ENCODE data around the gene BMERB1.
"Not testable (repeated sequence)": the region's sequence is repeated elsewhere in the genome, so short reads cannot be mapped to it uniquely, and the experiment has no call there.

BMERB1 gene

DNA sequence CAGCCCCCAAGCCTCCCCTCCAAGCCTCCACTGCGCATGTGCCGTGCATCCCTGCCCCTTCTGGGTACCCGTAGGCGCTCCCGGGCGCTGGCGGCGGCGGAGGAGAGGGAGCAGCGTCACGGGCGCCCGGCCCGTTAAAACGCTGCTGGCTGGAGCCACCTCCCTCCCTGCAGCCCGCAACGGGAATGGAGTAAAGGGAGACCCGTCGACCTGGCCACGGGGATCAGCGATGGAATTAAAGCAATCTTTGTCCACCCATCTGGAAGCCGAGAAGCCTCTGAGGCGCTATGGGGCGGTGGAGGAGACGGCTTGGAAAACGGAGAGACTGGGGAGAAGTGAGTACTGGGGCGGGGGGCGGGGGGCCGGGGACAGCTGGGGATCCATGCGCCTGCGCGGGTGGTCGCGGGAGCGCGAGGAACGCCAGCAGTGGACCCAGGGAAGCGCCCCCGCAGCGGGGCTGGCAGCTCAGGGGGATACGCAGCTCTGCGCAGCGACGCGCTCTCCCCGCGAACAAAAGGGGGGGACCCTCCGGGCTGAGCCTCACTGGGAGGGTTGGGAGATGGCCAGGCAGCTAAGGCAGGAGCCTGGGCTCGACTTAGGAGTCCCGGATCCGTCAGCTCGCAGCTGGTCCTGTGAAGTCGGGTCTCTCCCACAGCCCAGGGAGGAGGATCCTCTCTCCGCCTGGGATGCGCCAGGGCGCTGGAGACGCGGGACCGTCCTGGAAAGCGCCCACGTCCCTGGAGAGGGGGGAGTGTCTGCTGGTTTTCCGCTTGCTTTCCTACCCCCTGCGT is at the start of gene BMERB1:
TSS of gene BMERB1 (plus strand) at position 164 of the 791 bp plus-strand sequence. CDS start at position 230, 66 bp downstream.
- DNase-seq (ENCODE audit: low read depth in 2 of 2) = peak in 1 of 2 donors; percentile 25

DNA sequence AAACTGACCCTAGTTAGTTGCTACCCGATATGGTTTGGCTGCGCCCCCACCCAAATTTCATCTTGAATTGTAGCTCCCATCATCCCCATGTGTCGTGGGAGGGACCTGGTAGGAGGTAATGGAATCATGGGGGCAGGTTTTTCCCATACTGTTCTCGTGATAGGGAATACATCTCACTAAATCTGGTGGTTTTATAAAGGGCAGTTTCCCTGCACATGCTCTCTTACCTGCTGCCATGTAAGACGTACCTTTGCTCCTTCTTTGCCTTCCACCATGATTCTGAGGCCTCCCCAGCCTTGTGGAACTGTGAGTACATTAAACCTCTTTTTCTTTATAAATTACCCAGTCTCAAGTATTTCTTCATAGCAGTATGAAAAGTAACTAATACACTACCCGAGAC is 46.3 kb upstream of the BMERB1 start:
- not testable (repeated sequence) for DNase-seq (ENCODE audit: low read depth in 2 of 2)

- DNase-seq (ENCODE audit: low read depth in 2 of 2) = not testable (repeated sequence)
These were observed 44.5 kb upstream of the BMERB1 start for GRCh38 chr16:15389916-15390315.

DNA sequence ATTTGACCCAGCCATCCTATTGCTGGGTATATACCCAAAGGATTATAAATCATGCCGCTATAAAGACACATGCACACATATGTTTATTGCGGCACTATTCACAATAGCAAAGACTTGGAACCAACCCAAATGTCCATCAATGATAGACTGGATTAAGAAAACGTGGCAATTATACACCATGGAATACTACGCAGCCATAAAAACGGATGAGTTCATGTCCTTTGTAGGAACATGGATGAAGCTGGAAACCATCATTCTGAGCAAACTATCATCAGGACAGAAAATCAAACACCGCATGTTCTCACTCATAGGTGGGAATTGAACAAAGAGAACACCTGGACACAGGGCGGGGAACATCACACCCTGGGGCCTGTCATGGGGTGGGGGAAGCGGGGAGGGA is 41.4 kb upstream of the BMERB1 start:
- DNase-seq (ENCODE audit: low read depth in 2 of 2) = not testable (repeated sequence)

GRCh38 chr16:15395631-15396508 is 38.5 kb upstream of the BMERB1 start, which contains the start of gene MPV17L:
Gene MPV17L, plus strand, starts transcription at chr16:15395754. Its CDS starts 144 bp downstream, at chr16:15395898.
- not testable (repeated sequence) for DNase-seq (ENCODE audit: low read depth in 2 of 2)

GRCh38 chr16:15396509-15396829 is 37.9 kb upstream of the BMERB1 start:
- not testable (repeated sequence) for DNase-seq (ENCODE audit: low read depth in 2 of 2)

- DNase-seq (ENCODE audit: low read depth in 2 of 2) = no peak
These were observed 37.3 kb upstream of the BMERB1 start for GRCh38 chr16:15396948-15397594.

GRCh38 chr16:15398618-15399316 is 35.6 kb upstream of the BMERB1 start:
- no peak for DNase-seq (ENCODE audit: low read depth in 2 of 2)

GRCh38 chr16:15399317-15399716 is 35.1 kb upstream of the BMERB1 start:
- no peak for DNase-seq (ENCODE audit: low read depth in 2 of 2)

DNA sequence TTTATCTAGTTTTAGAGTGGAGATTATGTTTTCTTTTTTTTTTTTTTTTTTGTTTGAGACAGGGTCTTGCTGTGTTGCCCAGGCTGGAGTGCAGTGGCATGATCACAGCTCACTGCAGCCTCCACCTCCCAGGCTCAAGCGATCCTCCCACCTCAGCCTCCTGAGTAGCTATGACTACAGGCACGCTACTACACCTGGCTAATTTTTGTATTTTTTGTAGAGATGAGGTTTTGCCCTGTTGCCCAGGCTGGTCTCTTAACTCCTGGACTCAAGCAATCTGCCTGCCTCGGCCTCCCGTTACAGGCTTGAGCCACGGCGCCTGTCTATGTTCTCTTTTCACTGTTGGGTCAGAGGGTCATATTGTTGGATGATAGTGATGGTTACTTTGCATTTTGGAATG is 34.1 kb upstream of the BMERB1 start:
- not testable (repeated sequence) for DNase-seq (ENCODE audit: low read depth in 2 of 2)

DNA sequence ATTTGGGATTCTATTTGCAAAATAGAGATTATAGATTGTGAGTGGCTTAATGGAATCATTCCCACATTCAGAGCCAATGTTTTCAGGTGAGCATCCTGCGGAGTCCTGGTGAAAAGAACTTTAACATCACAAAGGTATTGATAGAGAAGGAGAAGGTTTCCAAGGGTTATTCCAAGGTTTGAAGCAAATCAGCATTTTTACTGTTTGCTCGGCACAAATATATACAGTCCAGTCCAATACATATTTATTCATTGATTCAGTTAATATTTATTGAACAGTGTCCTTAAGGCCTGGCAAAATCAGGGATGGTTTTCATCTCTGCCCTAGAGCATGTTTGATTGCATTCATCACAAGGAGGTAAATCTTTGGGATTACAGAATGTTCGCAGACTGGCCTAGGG is 32.4 kb upstream of the BMERB1 start:
- DNase-seq (ENCODE audit: low read depth in 2 of 2) = no peak

GRCh38 chr16:15403392-15403995 is 30.9 kb upstream of the BMERB1 start:
- DNase-seq (ENCODE audit: low read depth in 2 of 2) = no peak

- DNase-seq (ENCODE audit: low read depth in 2 of 2) = not testable (repeated sequence)
These were observed 30.3 kb upstream of the BMERB1 start for GRCh38 chr16:15404091-15404490.

DNA sequence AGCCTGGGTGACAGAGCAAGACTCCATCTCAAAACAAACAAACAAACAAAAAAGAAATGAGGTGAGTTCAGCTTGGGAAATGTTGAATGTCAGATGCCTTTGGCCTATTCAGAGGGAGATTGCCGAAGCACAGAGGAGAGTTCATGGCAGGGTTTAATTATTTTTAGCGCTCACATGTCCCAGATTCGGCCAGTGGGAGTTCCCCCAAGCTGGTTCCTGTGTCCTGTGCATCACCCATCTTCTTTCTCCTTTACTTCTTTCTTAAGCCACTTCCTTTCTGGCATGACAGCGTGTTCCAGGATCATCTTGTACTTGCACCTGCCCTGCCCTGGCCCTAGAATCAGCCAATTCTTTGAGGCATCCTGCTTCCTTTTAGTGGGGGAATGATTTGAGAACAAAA is 29.6 kb upstream of the BMERB1 start:
- no peak for DNase-seq (ENCODE audit: low read depth in 2 of 2)

- DNase-seq (ENCODE audit: low read depth in 2 of 2) = not testable (repeated sequence)
These were observed 26.6 kb upstream of the BMERB1 start for GRCh38 chr16:15407756-15408155.

DNA sequence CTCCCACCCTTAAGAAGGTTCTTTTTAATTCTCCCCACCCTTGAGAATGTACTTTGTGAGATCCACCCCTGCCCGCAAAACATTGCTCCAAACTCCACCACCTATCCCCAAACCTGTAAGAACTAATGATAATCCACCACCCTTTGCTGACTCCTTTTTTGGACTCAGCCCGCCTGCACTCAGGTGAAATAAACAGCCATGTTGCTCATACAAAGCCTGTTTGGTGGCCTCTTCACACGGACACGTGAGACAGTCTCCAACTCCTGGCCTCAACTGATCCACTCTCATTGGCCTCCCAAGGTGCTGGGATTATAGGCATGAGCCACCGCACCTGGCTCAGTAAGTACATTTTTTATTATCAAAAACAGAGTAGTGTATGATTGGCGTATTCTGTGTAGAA is 24.9 kb upstream of the BMERB1 start:
- DNase-seq (ENCODE audit: low read depth in 2 of 2) = not testable (repeated sequence)

GRCh38 chr16:15415511-15415985 is 18.8 kb upstream of the BMERB1 start:
- no peak for DNase-seq (ENCODE audit: low read depth in 2 of 2)

GRCh38 chr16:15417197-15417596 is 17.2 kb upstream of the BMERB1 start:
- no peak for DNase-seq (ENCODE audit: low read depth in 2 of 2)

GRCh38 chr16:15418206-15418605 is 16.2 kb upstream of the BMERB1 start:
- no peak for DNase-seq (ENCODE audit: low read depth in 2 of 2)

GRCh38 chr16:15421696-15422095 is 12.7 kb upstream of the BMERB1 start:
- DNase-seq (ENCODE audit: low read depth in 2 of 2) = not testable (repeated sequence)

DNA sequence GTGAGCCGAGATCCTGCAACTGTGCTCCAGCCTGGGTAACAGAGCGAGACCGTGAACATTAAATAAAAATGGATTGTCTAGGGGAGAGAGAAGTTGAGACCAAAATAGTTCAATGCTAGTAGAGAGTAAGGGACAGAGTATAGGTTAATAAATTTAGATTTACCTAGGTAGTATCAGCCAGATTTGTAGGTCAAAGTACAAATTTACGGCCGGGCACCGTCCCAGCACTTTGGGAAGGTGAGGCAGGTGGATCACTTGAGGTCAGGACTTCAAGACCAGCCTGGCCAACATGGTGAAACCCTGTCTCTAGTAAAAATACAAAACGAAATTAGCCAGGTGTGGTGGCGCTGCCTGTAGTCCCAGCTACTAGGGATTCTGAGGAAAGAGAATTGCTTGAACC is 12.2 kb upstream of the BMERB1 start:
- no peak for DNase-seq (ENCODE audit: low read depth in 2 of 2)

Measured in stimulated activated CD4-positive, alpha-beta T cell treated with anti-CD3 and anti-CD28 coated beads, Interleukin-1b, Interleukin-23, amount 100 ng/mL, for 1 hour (primary cell).